GM19468 (cell line): Measurements from ENCODE around the gene APOL1.
"Not testable (repeated sequence)": the region's sequence is repeated elsewhere in the genome, so short reads cannot be mapped to it uniquely, and the experiment has no call there.

Experiments
- ATAC-seq: cut with Tn5 transposase; IDR thresholded peaks from one replicate; pipeline ENCODE4 v1.9.1; 2021; ENCODE audit warnings: mild to moderate bottlenecking, moderate library complexity, moderate number of reproducible peaks; ENCODE audit not compliant: unreplicated experiment; ENCODE audit errors: extremely low read depth

APOL1 gene

DNA sequence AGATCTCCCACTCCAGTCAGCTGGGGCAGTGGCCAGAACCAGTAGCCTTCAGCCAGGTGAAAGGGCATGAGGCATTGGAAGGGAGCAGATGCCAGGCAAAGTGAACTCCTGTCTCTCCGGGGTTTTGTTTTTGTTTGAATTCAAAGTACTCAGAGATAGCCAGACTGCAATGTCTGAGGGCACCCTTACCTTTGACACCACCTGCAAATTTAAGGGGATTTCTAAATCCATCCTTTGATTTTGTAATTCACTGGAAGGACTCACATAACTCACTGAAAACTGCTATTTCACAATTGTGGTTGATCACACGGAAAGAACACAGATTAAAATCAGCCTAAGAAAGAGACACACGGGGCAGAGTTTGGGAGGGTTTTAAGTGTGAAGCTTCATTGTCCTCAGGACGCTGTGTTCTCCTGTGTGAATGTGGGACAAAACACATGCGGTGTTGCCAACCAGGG is 10.3 kb downstream of the APOL1 start:
- ATAC-seq = not testable (repeated sequence)

DNA sequence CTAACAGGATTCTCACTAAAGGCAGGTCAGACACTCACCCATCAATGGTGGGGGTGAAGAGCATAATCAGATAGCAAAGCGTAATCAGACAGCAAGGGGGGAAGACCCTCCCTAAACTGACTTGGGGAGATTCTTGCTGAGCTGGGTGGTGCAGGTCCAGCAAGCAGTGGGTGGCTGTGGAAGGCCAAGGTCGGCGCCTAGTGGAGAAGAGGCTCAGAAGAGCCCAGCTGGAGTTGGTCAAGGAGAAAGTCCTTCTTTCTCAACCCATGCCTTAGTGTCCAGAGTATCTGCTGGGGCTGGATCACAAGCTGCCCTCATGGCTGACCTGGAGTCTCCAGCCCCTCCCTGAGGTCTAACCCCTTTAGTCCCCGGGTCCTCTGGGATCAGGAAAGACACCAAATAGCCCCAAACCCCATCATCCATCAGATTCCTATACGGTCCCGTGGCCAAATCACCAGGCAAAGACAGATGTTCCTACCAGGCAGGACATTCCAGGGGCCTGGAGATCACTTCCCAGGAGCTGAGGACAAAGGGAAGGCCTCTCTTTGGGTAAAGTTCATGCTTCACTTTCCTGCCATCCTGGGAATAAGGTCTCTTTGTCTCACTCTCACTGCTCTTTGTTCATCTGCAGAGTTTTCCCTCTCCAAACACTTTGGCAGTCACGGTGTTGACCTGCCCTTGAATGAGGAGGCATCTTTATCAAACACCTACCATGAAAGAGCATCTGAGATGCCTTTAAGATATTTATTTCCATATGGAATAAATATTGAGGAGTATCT is 11.1 kb downstream of the APOL1 start:
- ATAC-seq = not testable (repeated sequence)

DNA sequence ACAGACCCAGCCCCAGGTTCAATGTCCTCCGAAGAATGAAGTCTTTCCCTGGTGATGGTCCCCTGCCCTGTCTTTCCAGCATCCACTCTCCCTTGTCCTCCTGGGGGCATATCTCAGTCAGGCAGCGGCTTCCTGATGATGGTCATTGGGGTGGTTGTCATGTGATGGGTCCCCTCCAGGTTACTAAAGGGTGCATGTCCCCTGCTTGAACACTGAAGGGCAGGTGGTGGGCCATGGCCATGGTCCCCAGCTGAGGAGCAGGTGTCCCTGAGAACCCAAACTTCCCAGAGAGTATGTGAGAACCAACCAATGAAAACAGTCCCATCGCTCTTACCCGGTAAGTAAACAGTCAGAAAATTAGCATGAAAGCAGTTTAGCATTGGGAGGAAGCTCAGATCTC is 14.1 kb downstream of the APOL1 start:
- no peak for ATAC-seq

DNA sequence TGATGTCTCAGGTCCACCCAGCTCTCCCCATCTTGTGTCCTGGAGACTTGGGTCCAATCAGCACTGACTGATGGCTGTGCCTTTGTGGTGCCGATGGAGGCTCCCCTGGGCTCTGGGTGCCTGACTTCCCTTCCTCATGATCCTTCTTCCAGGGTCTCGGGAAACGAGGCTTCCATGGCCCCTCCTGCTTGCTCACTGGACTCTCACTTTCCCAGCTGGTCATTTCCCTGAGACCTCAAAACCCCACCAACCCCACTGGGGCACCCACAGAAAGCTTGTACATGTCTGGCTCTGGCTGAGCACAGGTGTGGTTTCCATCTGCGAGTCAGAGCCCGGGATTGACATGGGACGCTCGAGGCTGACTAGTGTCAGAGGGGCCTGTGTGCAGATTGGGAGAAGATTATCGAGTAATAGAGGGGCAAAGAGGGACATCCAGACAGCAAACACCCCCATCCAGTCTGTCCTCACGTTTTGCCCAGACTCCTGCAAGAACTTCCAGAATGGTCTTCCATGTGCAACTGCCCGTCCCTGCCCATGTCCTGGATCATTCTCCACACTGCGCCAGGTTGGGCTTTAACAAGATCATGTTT is 15.1 kb downstream of the APOL1 start:
- no peak for ATAC-seq

DNA sequence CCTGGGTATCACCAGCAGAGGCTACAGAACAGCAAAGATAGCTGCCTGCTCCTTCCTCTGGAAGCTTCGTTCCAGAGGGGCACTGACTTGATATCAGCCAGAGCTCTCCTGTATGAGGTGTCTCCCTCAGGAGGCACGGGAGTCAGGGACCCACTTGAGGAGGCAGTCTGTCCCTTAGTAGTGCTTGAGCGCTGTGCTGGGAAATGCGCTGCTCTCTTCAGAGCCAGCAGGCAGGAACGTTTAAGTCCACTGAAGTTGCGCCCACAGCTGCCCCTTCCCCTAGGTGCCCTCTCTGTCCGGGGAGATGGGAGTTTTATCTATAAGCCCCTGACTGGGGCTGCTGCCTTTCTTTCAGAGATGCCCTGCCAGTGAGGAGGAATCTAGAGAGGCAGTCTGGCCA is 18.3 kb downstream of the APOL1 start:
- ATAC-seq = not testable (repeated sequence)

DNA sequence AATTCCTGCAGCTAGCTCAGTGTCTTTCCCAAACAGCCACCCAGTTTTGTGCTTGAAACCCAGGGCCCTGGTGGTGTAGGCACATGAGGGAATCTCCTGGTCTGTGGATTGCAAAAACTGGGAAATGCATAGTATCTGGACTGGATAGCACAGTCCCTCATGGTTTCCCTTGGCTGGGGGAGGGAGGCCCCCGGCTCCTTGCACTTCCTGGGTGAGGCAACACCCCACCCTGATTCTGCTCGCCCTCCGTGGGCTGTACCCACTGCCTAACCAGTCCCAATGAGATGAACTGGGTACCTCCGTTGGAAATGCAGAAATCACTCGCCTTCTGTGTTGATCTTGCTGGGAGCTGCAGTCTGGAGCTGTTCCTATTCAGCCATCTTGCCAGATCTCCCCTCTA is 19.0 kb downstream of the APOL1 start:
- ATAC-seq = not testable (repeated sequence)

DNA sequence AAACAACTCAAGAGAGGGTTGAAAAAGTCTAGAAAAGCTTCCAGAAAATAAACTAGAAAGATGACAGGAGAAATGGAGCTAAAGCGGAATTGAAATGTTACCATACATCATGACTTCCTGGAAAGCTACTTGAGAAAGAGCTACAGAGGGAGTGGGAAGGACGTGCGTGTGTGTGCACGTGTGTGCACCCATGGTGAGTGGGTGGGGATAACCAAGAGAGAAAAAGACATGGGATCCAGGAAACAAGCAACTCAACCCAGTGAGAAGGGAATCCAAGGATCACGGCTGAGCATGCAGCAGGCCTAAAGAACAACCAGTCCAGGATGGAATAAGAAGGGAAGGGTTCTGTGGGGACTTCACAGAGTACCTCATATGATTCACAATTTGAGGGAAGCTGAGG is 21.6 kb downstream of the APOL1 start:
- no peak for ATAC-seq

DNA sequence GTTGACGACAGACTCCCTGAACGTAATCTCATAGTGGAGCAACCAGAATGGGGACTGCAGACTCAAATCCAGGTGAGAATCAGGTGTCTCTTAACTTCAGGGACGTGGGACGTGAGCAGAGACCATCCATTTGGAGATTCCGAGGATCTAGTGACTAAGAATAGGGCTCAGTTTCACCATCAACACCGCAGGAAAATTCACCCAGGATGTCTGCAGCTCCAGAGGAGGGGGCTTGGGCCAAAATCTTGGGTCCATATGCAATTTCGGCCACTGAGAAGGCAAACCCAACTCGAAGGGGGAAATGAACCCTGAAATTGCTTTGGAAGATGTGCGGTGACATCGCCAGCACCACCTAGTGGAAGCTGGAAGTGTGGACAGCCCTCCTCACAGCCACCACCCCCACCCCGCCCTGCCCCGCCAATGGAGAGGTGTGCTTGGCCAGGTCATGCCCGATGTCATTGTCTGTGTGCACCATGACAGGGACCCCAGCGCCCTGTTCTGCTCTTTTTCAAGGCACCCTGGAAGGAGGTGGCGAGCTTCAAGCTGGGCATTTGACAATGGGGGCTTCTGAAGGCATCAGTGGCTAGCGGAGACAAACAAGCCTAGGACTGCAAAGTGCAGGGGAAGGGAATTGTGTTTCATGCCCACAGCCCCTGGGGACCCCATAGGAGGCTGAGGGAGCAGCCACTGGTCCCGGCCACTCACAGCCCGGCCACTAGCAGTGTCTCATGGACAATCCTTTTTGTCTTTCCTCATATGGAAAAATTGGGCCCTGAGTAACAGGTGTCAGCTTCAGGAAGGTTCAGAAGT is 24.8 kb downstream of the APOL1 start:
- no peak for ATAC-seq

DNA sequence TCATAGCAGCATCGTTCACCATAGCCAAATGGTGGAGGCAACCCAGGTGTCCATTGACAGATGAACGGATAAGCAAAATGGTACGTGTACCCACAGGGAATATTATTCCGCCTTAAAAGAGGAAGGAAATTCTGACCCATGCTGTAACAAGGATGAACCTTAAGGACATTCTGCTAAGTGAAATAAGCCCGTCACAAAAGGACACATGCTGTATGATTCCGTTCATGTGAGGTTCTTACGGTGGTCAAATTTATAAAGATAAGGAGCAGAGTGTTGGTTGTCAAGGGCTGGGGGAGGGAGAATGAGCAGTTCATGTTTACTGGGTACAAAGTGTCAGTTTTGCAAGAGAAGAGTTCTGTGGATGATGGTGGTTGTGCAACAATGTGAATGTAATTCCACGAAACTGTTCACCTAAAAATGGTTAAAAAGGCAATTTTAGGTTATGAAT is 26.3 kb downstream of the APOL1 start:
- ATAC-seq = no peak

DNA sequence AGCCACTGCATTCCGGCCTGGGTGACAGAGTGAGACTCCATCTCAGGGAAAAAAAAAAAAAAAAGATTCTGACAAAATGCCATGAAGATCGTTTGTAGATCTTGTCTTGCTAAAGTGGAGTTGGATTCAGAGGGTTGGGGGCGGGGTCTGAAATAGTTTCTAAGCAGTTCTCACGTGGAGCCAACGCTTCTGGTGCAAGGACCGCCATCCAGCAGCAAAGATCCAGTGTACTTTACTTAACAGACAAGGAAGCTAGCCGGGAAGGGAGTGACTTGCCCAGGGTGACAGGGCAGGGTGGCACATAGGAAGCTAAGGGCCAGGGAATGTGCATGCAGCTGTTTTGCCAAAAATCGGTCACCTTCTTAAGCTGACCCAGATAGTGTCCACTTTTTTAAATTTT is 27.4 kb downstream of the APOL1 start:
- no peak for ATAC-seq

DNA sequence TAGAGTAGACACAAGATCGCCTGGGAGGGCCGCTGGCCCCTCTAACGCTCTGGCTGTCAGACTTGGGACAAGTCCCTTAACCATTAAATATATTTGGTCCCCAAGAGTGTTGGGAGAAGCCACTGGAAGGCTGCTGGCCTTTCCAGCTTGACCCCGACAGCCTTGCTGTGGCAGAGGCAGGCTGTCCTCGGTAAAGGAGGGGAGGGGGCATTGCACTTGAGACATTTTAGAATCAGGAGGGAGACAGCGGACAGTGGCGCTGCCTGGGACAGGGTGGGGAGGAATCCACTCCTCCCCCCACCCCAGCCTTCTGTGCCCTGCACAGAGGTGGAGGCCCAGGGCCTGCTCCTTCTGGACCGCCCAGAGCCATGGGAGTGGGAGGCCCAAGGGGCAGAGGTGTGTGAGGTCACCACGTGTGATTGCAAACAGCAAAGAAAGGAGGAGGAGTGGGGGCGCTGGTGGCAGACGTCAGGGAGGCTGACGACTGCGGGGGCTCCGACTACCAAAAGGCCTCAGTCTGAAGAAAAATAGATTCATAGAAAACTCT is 28.9 kb downstream of the APOL1 start:
- ATAC-seq = no peak

DNA sequence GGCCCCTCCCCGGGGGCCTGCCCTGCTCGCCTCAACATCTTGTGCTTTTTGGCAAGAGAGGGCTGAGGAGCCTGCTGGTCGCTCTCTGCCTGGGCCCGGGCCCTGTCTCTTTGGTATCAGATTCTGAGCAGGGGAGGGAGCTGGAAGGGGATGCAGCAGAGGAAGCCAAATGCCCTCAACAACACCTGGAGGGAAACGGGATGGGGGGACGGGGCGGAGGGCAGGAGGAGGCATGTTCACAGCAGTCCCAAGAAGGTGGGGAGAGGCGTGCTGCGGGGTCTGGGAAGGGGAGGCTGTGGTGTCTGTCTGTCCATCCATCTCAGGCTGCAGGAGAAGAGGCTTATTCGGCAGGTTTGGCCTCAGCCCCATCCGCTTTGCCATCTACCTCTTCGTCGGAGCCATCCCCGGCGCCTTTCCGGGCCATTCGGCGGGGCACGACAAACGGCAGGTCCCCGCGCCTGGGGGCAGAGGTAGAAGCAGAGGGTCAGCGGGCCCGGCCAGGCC is 29.4 kb downstream of the APOL1 start:
- ATAC-seq = no peak

DNA sequence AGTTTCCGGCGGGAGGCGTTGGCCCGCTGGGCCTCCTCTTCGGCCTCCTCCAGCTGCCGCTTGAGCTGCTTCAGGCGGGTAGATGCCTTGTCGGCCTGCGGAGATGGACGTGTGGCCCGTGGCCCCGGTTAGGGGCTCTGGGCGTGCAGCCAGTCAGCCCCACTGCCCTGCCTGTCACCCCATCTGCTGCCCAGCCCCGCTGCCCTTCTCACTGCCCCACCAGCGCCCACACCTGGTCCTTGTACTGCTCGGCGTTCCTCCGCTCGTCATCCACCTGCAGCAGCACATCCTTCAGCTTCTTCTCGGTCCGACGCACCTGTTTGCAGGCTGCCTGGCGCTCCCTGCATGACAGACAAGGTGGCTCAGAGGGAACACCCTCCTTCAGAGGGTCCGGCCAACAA is 31.2 kb downstream of the APOL1 start:
- ATAC-seq = no peak

DNA sequence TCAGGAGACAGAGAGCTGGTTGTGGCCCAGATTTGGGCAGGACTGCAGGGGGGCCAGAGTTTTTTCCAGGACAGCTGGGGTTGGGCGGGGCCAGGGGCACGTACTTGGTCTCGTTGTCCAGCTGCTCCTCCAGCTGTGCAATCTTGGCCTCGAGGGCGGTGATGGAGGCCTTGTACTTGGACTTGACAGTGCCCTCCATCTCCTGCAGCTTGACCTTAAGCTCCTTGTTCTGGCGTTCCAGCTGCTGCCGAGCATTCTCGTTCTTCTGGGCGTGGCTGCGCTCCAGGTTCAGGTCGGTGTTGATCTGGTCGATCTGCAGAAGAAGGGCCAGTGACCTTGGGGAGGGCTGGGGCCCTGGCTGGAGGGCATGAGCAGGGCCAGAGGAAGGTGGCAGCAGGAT is 32.1 kb downstream of the APOL1 start:
- ATAC-seq = no peak

DNA sequence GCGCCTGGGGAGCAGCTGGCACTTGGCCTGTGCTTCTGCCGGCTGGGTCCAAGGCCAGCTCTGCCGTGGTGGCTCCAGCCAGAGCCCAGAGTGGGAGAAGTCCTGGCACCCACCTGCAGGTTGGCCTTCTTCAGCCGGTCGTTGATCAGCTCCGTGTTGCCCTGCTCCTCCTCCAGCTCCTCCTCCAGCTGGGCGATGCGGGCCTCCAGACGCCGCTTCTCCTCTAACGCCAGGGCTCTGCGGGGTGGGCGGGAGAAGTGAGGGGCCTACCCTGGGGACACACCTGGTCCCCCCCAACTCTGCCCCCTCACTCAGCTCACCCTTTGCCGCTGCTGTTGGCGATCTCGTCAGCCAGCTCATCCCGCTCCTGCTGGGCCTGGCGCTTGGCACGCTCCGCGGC is 32.6 kb downstream of the APOL1 start:
- no peak for ATAC-seq

DNA sequence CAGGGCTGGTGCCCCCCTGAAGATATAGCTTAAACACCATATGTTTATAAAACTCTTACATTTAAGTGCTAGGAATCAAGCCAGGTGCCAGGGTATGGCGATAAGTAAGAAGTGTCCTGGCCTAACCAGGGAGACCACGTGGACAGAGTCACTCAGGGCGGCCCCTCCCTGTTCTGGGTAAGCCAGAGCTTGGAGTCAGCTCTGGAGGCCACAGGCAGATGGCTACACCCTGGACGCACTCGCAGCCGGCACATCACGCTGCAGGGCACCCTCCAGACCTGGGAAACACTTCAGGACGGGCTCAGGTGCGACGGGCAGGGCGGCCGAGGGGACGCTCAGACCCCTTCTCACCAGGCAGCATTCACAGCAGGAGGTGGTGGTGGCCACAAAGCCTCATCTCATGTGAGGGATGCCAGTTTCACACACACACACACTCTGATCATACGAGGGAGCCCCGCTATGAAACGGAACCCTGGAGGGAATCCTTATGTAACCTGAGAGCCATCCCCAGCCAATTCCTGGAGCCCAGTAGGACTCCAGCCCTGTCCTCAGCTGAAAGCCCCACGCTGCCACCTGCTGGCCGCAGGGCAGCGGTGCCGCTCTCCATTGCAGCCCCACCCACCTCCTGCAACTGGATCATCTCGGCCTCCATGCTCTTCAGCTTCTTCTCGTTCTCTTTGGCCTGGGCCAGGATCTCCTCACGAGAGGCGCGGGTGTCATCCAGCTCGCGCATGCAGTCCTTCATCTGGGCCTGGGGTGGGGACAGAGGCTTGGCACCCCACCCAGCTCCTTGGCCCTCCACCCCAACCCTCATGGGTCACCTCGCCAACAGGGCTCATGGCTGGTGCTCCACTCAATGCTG is 33.4 kb downstream of the APOL1 start:
- ATAC-seq = no peak

DNA sequence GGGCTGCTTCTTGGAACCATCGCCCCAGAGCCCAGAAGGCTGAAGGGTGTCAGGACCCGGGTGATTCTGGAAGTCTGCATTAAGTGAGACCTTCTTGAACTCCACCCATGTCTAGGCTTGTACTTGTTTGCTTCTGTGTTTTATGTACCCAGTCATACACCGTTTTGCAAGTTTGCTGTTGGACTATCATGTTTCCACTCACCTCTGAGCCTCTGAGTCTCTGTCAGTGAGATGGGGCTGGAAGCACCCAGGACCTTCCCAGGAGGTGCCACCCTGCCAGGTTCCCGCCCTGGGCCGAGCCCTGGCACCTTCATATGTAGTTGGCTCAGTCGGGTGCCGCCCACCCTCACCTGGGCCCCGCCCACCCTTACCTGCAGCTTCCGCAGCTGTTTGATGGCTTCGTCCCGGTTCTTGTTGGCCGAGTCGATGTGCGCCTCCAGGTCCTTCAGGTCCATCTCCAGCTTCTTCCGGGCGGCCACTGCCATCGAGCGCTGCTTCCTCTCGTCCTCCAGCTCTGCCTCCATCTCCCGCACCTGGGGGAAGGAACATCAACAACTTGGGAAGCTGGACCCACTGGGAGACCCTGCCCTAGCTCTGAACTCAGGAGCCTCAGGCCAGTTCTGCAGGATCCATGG is 35.1 kb downstream of the APOL1 start:
- ATAC-seq = no peak

DNA sequence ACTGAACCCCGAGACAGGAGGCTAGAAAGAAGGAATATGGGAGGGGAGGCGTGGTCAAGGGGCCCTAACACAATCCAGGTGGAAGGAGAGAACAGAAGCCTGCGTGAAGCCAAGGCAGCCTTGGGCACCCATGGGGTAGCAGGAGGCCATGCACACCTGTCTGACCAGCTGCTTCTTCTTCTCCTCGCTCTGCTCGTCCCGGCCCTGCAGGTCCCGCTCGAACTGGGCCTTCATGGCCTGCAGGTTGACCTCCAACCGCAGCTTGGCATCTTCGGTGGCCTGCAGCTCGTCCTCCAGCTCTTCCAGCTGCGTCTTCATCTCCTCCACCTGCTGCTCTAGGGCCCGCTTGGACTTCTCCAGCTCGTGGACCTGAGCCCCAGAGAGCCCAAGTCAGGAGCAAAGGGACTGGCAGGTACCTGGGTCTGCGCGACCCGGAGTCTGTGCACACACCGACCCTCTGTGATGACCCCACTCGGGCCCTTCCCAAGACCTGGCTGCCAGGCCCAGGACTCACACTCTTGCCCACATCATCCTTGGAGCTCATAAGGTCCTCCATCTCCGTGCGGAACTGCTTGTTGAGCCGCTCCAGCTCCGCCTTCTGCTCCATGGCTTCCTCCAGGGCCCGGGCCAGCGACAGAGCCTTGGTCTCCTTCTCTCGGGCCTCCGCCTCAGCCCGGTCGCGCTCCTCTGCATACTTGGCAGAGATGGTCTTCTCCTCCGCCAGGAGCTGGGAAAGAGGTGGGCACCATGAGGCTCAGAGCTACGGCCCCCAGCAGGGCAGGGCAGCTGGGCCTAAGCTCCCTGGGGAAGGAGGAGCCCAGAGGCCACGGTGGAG is 35.9 kb downstream of the APOL1 start:
- no peak for ATAC-seq
